Mesothelial cell of epicardium (in vitro differentiated cells): ENCODE data around the gene STN1. TPM values are rescaled to one million over a fixed set of nuclear protein-coding genes. Genes with fewer than 3 reads are reported as not detected.

Experiments
- DNase-seq, 2 experiments: peaks; one replicate each; pipeline ENCODE4 v3.0.0; 2021; ENCODE audit warnings: low spot score in 2 of 2; ENCODE audit not compliant: unreplicated experiment in 2 of 2
- H3K27ac Mint-ChIP-seq: 2 replicates; pipeline ENCODE4 v1.8.0; 2021; ENCODE audit warnings: mixed read lengths
- H3K27me3 Mint-ChIP-seq: 2 replicates; pipeline ENCODE4 v1.8.0; 2021; ENCODE audit warnings: low read depth, mixed read lengths
- H3K36me3 Mint-ChIP-seq: 2 replicates; pipeline ENCODE4 v1.8.0; 2021; ENCODE audit warnings: mixed read lengths
- H3K4me1 Mint-ChIP-seq: 2 replicates; pipeline ENCODE4 v1.8.0; 2021; ENCODE audit warnings: mixed read lengths
- H3K4me3 Mint-ChIP-seq: 2 replicates; pipeline ENCODE4 v1.8.0; 2021; ENCODE audit warnings: mild to moderate bottlenecking, moderate library complexity, mixed read lengths
- H3K9me3 Mint-ChIP-seq: 2 replicates; pipeline ENCODE4 v1.8.0; 2021; ENCODE audit warnings: mixed read lengths
- CTCF ChIP-seq: fragments of 200-600 bp; sonication (generic); IDR thresholded peaks from one replicate; pipeline ENCODE4 v1.5.0; 2021; ENCODE audit warnings: antibody characterized with exemption; ENCODE audit not compliant: unreplicated experiment
- total RNA-seq: library from RNA; stranded (reverse); gene quantifications from 3 replicates; pipeline ENCODE4 v1.2.1, GENCODE V29; 2021

Gene STN1
- total RNA-seq, 1 donor from 2014 or later = 14.2 TPM

- DNase-seq = no peak
- H3K9me3 Mint-ChIP-seq = no peaks in the 10 kb centered on the region
- H3K36me3 Mint-ChIP-seq = no peaks in the 10 kb centered on the region
- H3K4me1 Mint-ChIP-seq = peaks cover 20% of the 10 kb centered on the region
- H3K27me3 Mint-ChIP-seq = no peaks in the 10 kb centered on the region
- no peak overlapping the region for H3K4me3 Mint-ChIP-seq
- TF ChIP-seq CTCF = no peak
- H3K27ac Mint-ChIP-seq = no peak overlapping the region
Observed at GRCh38 chr10:103932271-103932670, 14.3 kb upstream of the STN1 start.

GRCh38 chr10:103931603-103932002 is 13.6 kb upstream of the STN1 start:
- Mint-ChIP-seq H3K27me3 (no peaks in the 10 kb centered on the region), H3K9me3 (no peaks in the 10 kb centered on the region), H3K36me3 (no peaks in the 10 kb centered on the region), H3K4me3 (no peak overlapping the region), H3K4me1 (peaks cover 24% of the 10 kb centered on the region), H3K27ac (no peak overlapping the region)
- TF ChIP-seq CTCF = no peak
- no peak for DNase-seq

GRCh38 chr10:103930881-103931280 is 12.9 kb upstream of the STN1 start:
- Mint-ChIP-seq H3K9me3 (no peaks in the 10 kb centered on the region), H3K4me3 (no peak overlapping the region), H3K27ac (no peak overlapping the region), H3K27me3 (no peaks in the 10 kb centered on the region), H3K4me1 (peaks cover 31% of the 10 kb centered on the region), H3K36me3 (no peaks in the 10 kb centered on the region)
- no peak for TF ChIP-seq CTCF
- no peak for DNase-seq

GRCh38 chr10:103930449-103930848 is 12.5 kb upstream of the STN1 start:
- Mint-ChIP-seq H3K27ac (no peak overlapping the region), H3K4me1 (peaks cover 35% of the 10 kb centered on the region), H3K4me3 (no peak overlapping the region), H3K27me3 (no peaks in the 10 kb centered on the region), H3K9me3 (no peaks in the 10 kb centered on the region), H3K36me3 (no peaks in the 10 kb centered on the region)
- DNase-seq = no peak
- no peak for TF ChIP-seq CTCF

- Mint-ChIP-seq H3K36me3 (no peaks in the 10 kb centered on the region), H3K27ac (peak overlapping the region; percentile 49), H3K4me3 (no peak overlapping the region), H3K9me3 (no peaks in the 10 kb centered on the region), H3K4me1 (peaks cover 35% of the 10 kb centered on the region), H3K27me3 (no peaks in the 10 kb centered on the region)
- no peak for DNase-seq
- TF ChIP-seq CTCF = no peak
Observed at GRCh38 chr10:103929381-103929921, 11.5 kb upstream of the STN1 start.

- no peak for DNase-seq
- H3K4me3 Mint-ChIP-seq = no peak overlapping the region
- H3K36me3 Mint-ChIP-seq = no peaks in the 10 kb centered on the region
- peak overlapping the region; percentile 49 for H3K27ac Mint-ChIP-seq
- H3K9me3 Mint-ChIP-seq = no peaks in the 10 kb centered on the region
- H3K4me1 Mint-ChIP-seq = peaks cover 35% of the 10 kb centered on the region
- TF ChIP-seq CTCF = no peak
- H3K27me3 Mint-ChIP-seq = no peaks in the 10 kb centered on the region
Observed at GRCh38 chr10:103928784-103929183, 10.8 kb upstream of the STN1 start.
